WI38 (cell line): ENCODE results near the gene VPS26C.
"Not testable (repeated sequence)": the region's sequence is repeated elsewhere in the genome, so short reads cannot be mapped to it uniquely, and the experiment has no call there.

Experiments used
- H3K4me3 ChIP-seq: 2 replicates; pipeline ENCODE4 v1.5.1; 2011; ENCODE audit warnings: low read depth, mild to moderate bottlenecking, control low read depth, low read length
- TF ChIP-seq, protein P1 (sequence below): IDR thresholded peaks from 2 replicates; pipeline ENCODE4 v1.5.1; 2012; ENCODE audit warnings: low read depth, mild to moderate bottlenecking, control low read depth, low read length

Gene VPS26C

GRCh38 chr21:37281993-37282392 lies 14.9 kb upstream of the VPS26C start:
- TF ChIP-seq, protein P1, sequence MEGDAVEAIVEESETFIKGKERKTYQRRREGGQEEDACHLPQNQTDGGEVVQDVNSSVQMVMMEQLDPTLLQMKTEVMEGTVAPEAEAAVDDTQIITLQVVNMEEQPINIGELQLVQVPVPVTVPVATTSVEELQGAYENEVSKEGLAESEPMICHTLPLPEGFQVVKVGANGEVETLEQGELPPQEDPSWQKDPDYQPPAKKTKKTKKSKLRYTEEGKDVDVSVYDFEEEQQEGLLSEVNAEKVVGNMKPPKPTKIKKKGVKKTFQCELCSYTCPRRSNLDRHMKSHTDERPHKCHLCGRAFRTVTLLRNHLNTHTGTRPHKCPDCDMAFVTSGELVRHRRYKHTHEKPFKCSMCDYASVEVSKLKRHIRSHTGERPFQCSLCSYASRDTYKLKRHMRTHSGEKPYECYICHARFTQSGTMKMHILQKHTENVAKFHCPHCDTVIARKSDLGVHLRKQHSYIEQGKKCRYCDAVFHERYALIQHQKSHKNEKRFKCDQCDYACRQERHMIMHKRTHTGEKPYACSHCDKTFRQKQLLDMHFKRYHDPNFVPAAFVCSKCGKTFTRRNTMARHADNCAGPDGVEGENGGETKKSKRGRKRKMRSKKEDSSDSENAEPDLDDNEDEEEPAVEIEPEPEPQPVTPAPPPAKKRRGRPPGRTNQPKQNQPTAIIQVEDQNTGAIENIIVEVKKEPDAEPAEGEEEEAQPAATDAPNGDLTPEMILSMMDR, result no peak
- no peak overlapping the region for H3K4me3 ChIP-seq

DNA sequence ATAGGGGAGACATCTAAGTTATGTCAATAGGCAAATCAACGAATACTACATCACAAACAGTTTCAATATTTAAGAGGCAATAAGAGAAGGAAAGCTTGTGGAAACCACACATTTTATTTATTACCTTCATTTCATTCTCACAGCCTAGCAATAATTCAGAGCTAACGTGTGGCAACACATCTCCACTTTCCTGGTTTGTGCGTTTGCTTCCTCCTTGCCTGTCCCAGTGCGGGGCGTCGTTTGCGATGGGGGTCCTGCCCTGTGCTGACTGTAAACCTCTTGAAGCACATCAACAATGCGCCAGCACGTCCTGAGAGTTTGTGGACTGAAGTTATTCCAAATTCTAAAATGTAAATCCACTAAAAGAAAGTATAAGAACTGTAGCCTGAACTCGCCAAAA lies 14.4 kb upstream of the VPS26C start:
- TF ChIP-seq, protein P1, result no peak
- no peak overlapping the region for H3K4me3 ChIP-seq

GRCh38 chr21:37279271-37279670 lies 12.1 kb upstream of the VPS26C start:
- H3K4me3 ChIP-seq, result not testable (repeated sequence)

GRCh38 chr21:37278199-37278598 lies 11.1 kb upstream of the VPS26C start:
- H3K4me3 ChIP-seq, result no peak overlapping the region

DNA sequence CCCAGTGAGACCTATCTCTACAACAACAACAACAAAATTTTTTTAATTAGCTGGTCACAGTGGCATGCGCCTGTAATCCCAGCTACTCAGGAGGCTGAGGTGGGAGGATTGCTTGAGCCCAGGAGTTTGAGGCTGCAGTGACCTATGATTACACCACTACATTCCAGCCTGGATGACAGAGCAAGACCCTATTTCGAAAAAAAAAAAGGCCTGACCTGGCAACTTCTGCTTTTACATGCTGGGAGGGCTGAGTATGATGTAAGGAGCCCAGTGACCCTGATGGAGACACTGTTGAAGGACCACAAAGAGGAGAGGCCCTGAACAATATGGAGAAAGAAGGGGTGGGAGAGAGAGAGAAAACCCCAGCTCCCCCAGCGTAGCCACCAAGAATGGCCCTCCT lies 9.2 kb upstream of the VPS26C start:
- no peak overlapping the region for H3K4me3 ChIP-seq
- TF ChIP-seq, protein P1, result no peak

More at GRCh38 chr21:37278199-37278598, 11.1 kb upstream of the VPS26C start:
- TF ChIP-seq, protein P1, result no peak

DNA sequence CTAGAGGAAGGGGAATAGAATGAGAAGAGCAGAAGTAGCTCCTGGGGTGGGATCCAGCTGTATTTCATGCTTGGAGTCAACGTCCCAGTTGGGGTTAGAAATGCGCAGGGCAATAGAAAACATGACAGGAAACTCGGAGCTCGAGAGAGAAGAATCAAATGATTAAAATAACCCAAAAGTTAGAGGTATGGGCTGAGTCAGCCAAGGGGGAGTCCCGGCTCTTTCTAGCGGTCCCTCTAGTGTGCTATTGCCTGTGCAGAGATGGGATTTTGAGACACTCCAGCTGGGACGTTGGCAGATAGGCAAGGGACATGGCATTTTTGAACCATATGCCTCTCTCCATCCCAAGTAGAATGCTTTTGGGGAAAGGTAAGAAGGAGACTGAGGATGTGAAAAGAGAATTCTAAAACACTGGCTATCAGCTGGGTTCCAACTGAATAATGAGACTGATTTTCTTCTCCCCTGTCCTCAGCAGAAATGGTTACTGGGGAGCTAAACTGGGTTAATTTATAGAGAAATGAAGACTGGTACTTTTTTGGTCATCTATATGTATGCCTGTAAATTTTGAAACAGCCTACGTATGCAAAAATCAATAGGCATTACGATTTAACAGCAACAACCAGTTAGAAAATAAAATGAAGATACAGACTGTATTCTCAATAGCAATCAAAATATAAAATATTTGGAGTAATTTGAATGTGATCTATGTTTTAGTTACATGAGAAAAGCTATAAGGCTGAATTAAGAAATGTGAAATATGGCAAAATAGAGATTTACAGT lies 7.0 kb upstream of the VPS26C start:
- TF ChIP-seq, protein P1, result no peak
- no peak overlapping the region for H3K4me3 ChIP-seq

- no peak overlapping the region for H3K4me3 ChIP-seq
- TF ChIP-seq, protein P1, result no peak
Observed at GRCh38 chr21:37273440-37273839, 6.3 kb upstream of the VPS26C start.

DNA sequence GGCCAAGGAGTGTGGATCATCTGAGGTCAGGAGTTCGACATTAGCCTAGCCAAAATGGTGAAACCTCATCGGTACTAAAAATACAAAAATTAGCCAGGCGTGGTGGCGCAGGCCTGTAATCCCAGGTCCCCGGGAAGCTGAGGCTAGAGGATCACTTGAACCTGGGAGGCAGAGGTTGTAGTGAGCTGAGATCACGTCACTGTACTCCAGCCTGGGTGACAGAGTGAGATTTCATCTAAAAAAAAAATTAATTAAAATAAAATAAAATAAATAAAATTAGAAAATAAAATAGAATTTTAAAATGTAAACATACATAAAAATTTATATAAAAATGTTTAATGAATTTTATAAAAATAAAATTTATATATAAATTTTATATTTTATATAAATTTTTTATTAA lies 5.8 kb upstream of the VPS26C start:
- H3K4me3 ChIP-seq, result no peak overlapping the region
- TF ChIP-seq, protein P1, result no peak
